ENCODE measurements around the gene TSPO2.

GRCh38 chr6:41022294-41022693 is 20.0 kb upstream of the TSPO2 start:
- TF ChIP-seq CTCF (IDR thresholded peaks at IDR 0.05 in 4 of 5, conservative IDR thresholded peaks at IDR 0.05 in 1 of 5) (no peak), POLR2A (IDR thresholded peaks at IDR 0.05) (no peak)

Measured in gastrocnemius medialis (tissue), 4 donors.